B cell (primary cell): ENCODE measurements around the gene BRIP1.

Experiments used
- CTCF ChIP-seq: fragments of 200-600 bp; IDR thresholded peaks from one replicate; pipeline ENCODE4 v1.8.0; 2022; ENCODE audit warnings: antibody characterized with exemption, mild to moderate bottlenecking
- EZH2 ChIP-seq: IDR thresholded peaks from 2 replicates; pipeline ENCODE4 v1.6.1; 2012; ENCODE audit warnings: borderline replicate concordance, low read depth, mild to moderate bottlenecking, moderate library complexity, low read length; ENCODE audit not compliant: insufficient read depth, poor library complexity, severe bottlenecking

- TF ChIP-seq CTCF (no peak), EZH2 (no peak)
Measured at GRCh38 chr17:61734466-61734865, 128.9 kb downstream of the BRIP1 start.
